Caco-2 (cell line): ENCODE data around the gene SLAMF1. TPM values are rescaled to one million over a fixed set of nuclear protein-coding genes. Genes with fewer than 3 reads are reported as not detected.
"Not testable (repeated sequence)": the region's sequence is repeated elsewhere in the genome, so short reads cannot be mapped to it uniquely, and the experiment has no call there.

Source experiments
- Bru-seq: library from RNA; stranded (reverse); fragments of 400-500 nt; gene quantifications from one replicate; lab custom pipeline; 2021; lab: Mats Ljungman, UMichigan
- BruChase-seq, 2 experiments: library from RNA; stranded (reverse); fragments of 400-500 nt; gene quantifications; one replicate each; lab custom pipeline; 2021; lab: Mats Ljungman, UMichigan
- BruUV-seq: library from RNA; stranded (reverse); fragments of 400-500 nt; replicated peaks from 2 replicates; lab custom pipeline; 2021; lab: Mats Ljungman, UMichigan
- CTCF ChIA-PET: fragments of 300-600 bp; sonication (Branson Sonifier 250); formaldehyde crosslinking; loops from one replicate; lab custom pipeline; 2022; ENCODE audit warnings: antibody characterized with exemption; lab: Charles Lee
- POLR2A ChIA-PET: fragments of 300-600 bp; sonication (Branson Sonifier 250); formaldehyde crosslinking; loops from one replicate; lab custom pipeline; 2022; ENCODE audit warnings: antibody characterized with exemption; lab: Charles Lee
- DNase-seq, 2 experiments: peaks; one replicate each; pipeline versions ENCODE4 v3.0.0 to v3.0.0-alpha.2; 2020 to 2022
- H3K27me3 ChIP-seq: replicated peaks from 2 replicates; pipeline ENCODE4 v1.6.0; 2011; ENCODE audit warnings: low read length; ENCODE audit not compliant: control insufficient read depth, insufficient read depth
- H3K36me3 ChIP-seq: 2 replicates; pipeline ENCODE4 v1.5.1; 2011; ENCODE audit warnings: low read length; ENCODE audit not compliant: control insufficient read depth, insufficient read depth
- H3K4me1 ChIP-seq: fragments of 250-450 bp; sonication (Bioruptor Pico); 2 replicates; pipeline ENCODE4 v1.5.1; 2020; ENCODE audit warnings: mild to moderate bottlenecking
- H3K4me3 ChIP-seq: 2 replicates; pipeline ENCODE4 v1.5.1; 2011; ENCODE audit warnings: low read depth, mild to moderate bottlenecking, control low read depth, low read length
- H3K9me3 ChIP-seq: fragments of 250-450 bp; sonication (Bioruptor Pico); 2 replicates; pipeline ENCODE4 v1.5.1; 2020; ENCODE audit warnings: mild to moderate bottlenecking, moderate library complexity
- H3K27ac Mint-ChIP-seq: one replicate; pipeline ENCODE4 v1.8.0; 2022; ENCODE audit warnings: mixed read lengths; ENCODE audit not compliant: unreplicated experiment
- H3K27me3 Mint-ChIP-seq: one replicate; pipeline ENCODE4 v1.8.0; 2022; ENCODE audit warnings: mixed read lengths; ENCODE audit not compliant: insufficient read depth, unreplicated experiment
- H3K36me3 Mint-ChIP-seq: one replicate; pipeline ENCODE4 v1.8.0; 2022; ENCODE audit warnings: mild to moderate bottlenecking, mixed read lengths; ENCODE audit not compliant: insufficient read depth, unreplicated experiment
- H3K4me1 Mint-ChIP-seq: one replicate; pipeline ENCODE4 v1.8.0; 2022; ENCODE audit warnings: low read depth, mixed read lengths; ENCODE audit not compliant: unreplicated experiment
- H3K4me3 Mint-ChIP-seq: one replicate; pipeline ENCODE4 v1.8.0; 2022; ENCODE audit warnings: mild to moderate bottlenecking, moderate library complexity, mixed read lengths; ENCODE audit not compliant: unreplicated experiment
- H3K9me3 Mint-ChIP-seq: one replicate; pipeline ENCODE4 v1.8.0; 2022; ENCODE audit warnings: mixed read lengths; ENCODE audit not compliant: unreplicated experiment
- intact Hi-C: fragments of 100-400 bp; cut with micrococcal nuclease; formaldehyde crosslinking; loops from one replicate; pipeline ENCODE4 v1.10.0; 2022; ENCODE audit not compliant: unreplicated experiment
- long read RNA-seq: library from polyadenylated mRNA; stranded (forward); transcript quantifications from one replicate; pipeline ENCODE4 v2.0.0, GENCODE V29; 2022
- total RNA-seq: library from RNA; stranded (reverse); gene quantifications from 2 replicates; pipeline ENCODE4 v1.2.3, GENCODE V29; 2022
- TF ChIP-seq, protein P1 (sequence below), 2 experiments: fragments of 200-600 bp in 1 of 2; IDR thresholded peaks; 1 replicate in 1 of 2; 2 replicates in 1 of 2; pipeline versions ENCODE4 v1.5.1 to v1.8.0; 2011 to 2022; ENCODE audit warnings: antibody characterized with exemption in 1 of 2, control low read depth in 1 of 2, inconsistent platforms in 1 of 2, low read depth in 1 of 2, low read length in 1 of 2, mild to moderate bottlenecking in 1 of 2, moderate library complexity in 1 of 2; ENCODE audit not compliant: insufficient read depth in 1 of 2, severe bottlenecking in 1 of 2, unreplicated experiment in 1 of 2

Gene SLAMF1, protein sequence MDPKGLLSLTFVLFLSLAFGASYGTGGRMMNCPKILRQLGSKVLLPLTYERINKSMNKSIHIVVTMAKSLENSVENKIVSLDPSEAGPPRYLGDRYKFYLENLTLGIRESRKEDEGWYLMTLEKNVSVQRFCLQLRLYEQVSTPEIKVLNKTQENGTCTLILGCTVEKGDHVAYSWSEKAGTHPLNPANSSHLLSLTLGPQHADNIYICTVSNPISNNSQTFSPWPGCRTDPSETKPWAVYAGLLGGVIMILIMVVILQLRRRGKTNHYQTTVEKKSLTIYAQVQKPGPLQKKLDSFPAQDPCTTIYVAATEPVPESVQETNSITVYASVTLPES
- total RNA-seq (not detected in 2 replicates), Bru-seq, nascent RNA (percentile 11 among the genes with signal in this experiment), BruChase-seq, experiment 1, labeled RNA remaining after a 2-hour chase (percentile 2 among the genes with signal in this experiment), BruChase-seq, experiment 2, labeled RNA remaining after a 6-hour chase (percentile 2 among the genes with signal in this experiment)
- long read RNA-seq, result 0 reads

DNA sequence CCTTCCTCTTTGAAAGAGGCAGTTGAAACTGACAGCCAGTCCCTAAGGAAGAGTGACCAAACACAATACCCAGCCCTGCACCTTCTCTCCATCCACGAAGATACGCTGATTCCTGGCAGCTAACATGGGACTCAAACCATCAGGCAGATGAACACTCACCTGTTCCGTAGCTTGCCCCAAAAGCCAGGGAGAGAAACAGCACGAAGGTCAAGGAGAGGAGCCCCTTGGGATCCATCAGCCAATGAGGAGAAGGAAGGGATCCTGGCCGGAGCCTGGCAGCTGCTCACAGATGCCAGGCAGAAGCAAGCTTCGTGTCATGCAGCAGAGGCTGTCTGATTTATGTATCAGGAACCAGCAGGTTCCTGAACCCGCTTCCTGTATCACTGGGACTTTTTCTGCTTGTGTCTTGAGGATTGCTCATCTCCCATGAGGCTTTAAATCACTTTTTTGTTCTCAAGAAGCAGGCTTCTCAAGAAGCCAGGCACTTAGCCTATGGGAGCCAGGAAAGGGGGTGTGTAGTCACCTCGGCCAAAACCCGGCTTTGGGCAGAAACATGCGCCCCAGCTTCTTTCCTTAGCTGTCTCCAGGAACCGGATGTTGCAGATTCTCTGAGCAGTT is at the start of gene SLAMF1:
Gene SLAMF1, minus strand, starts transcription at position 334 of the 618 bp plus-strand sequence. Its CDS starts 99 bp downstream, at position 235.
- Histone ChIP-seq H3K4me3 (no peak within 1 kb of the TSS), H3K27me3 (no peaks in the 10 kb centered on the region), H3K9me3 (no peaks in the 10 kb centered on the region), H3K36me3 (no peaks in the 10 kb centered on the region), H3K4me1 (peaks cover 31% of the 10 kb centered on the region)
- no peak within 1 kb of the TSS for H3K4me3 Mint-ChIP-seq
- no peaks in the 10 kb centered on the region for H3K27me3 Mint-ChIP-seq
- H3K4me1 Mint-ChIP-seq, result peaks cover 25% of the 10 kb centered on the region
- H3K9me3 Mint-ChIP-seq, result no peaks in the 10 kb centered on the region
- TF ChIP-seq, protein P1, sequence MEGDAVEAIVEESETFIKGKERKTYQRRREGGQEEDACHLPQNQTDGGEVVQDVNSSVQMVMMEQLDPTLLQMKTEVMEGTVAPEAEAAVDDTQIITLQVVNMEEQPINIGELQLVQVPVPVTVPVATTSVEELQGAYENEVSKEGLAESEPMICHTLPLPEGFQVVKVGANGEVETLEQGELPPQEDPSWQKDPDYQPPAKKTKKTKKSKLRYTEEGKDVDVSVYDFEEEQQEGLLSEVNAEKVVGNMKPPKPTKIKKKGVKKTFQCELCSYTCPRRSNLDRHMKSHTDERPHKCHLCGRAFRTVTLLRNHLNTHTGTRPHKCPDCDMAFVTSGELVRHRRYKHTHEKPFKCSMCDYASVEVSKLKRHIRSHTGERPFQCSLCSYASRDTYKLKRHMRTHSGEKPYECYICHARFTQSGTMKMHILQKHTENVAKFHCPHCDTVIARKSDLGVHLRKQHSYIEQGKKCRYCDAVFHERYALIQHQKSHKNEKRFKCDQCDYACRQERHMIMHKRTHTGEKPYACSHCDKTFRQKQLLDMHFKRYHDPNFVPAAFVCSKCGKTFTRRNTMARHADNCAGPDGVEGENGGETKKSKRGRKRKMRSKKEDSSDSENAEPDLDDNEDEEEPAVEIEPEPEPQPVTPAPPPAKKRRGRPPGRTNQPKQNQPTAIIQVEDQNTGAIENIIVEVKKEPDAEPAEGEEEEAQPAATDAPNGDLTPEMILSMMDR (IDR thresholded peaks at IDR 0.05; ENCODE audit: insufficient read depth in 1 of 2, low read depth in 1 of 2, low read length in 1 of 2, severe bottlenecking in 1 of 2, unreplicated experiment in 1 of 2), result no peak
- ChIA-PET POLR2A (no interaction called here), CTCF (no interaction called here)
- no peak for DNase-seq
- no peak within 1 kb of the TSS for H3K27ac Mint-ChIP-seq
- no peaks in the 10 kb centered on the region for H3K36me3 Mint-ChIP-seq
- BruUV-seq, result no TSS peak
- intact Hi-C loops, result no loop called here

DNA sequence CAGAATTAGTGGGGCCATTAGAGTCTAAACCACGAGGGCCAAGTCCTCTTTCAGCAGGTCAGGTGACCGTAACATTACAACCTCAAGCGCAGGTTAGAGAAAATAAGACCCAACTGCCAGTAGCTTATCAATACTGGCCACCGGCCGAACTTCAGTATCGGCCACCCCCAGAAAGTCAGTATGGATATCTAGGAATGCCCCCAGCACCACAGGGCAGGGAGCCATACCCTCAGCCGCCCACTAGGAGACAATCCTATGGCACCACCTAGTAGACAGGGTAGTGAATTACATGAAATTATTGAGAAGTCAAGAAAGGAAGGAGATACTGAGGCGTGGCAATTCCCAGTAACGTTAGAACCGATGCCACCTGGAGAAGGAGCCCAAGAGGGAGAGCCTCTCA is 45.5 kb upstream of the SLAMF1 start:
- CTCF ChIA-PET, result not testable (repeated sequence)

DNA sequence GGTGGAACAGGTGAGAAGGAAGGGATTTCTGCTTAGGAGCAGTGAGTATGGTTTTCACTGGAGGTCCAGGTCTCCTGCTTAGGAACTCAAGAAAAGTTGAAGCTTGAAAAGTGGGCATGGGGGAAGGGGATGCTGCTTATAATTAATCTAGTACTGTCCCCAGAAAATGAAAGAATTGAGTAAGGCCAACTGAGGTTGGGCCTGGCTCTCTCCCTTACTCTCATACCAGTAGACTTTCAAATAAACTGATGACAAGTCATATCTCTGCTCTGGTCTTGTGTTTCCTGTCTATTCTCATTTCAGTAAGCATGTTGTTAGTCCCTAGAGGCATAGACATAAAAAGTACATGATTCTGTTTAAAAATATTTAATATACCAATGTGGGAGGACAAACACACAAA is 38.4 kb upstream of the SLAMF1 start:
- H3K9me3 ChIP-seq, result no peaks in the 10 kb centered on the region
- no peak overlapping the region for H3K4me3 Mint-ChIP-seq
- peaks cover 19% of the 10 kb centered on the region for H3K9me3 Mint-ChIP-seq
- no peak overlapping the region for H3K27ac Mint-ChIP-seq
- BruUV-seq, result no TSS peak
- CTCF ChIA-PET, result no interaction called here
- POLR2A ChIA-PET, result no interaction called here
- no peaks in the 10 kb centered on the region for H3K27me3 ChIP-seq
- DNase-seq, result no peak
- H3K4me1 Mint-ChIP-seq, result peaks cover 6% of the 10 kb centered on the region
- no peak overlapping the region for H3K4me3 ChIP-seq
- no peaks in the 10 kb centered on the region for H3K27me3 Mint-ChIP-seq
- H3K36me3 ChIP-seq, result no peaks in the 10 kb centered on the region
- intact Hi-C loops, result no loop called here
- TF ChIP-seq, protein P1 (IDR thresholded peaks at IDR 0.05; ENCODE audit: insufficient read depth in 1 of 2, low read depth in 1 of 2, low read length in 1 of 2, severe bottlenecking in 1 of 2, unreplicated experiment in 1 of 2), result no peak
- no peaks in the 10 kb centered on the region for H3K4me1 ChIP-seq
- no peaks in the 10 kb centered on the region for H3K36me3 Mint-ChIP-seq

More for the DNA sequence above, 45.5 kb upstream of the SLAMF1 start:
- H3K36me3 Mint-ChIP-seq, H3K9me3 ChIP-seq, H3K27me3 Mint-ChIP-seq, H3K4me1 ChIP-seq, H3K4me3 ChIP-seq, H3K27ac Mint-ChIP-seq, POLR2A ChIA-PET, BruUV-seq, H3K9me3 Mint-ChIP-seq, H3K27me3 ChIP-seq, H3K36me3 ChIP-seq, H3K4me1 Mint-ChIP-seq, H3K4me3 Mint-ChIP-seq: not testable (repeated sequence)
- intact Hi-C loops, result loop anchor here (1.0 to 2.0 kb wide), 3 partner anchors 17 to 85 kb away; no protein-coding TSS in a partner anchor
- TF ChIP-seq, protein P1 (IDR thresholded peaks at IDR 0.05; ENCODE audit: insufficient read depth in 1 of 2, low read depth in 1 of 2, low read length in 1 of 2, severe bottlenecking in 1 of 2, unreplicated experiment in 1 of 2), result peak; percentile 38 to 43
- DNase-seq, result peak in 1 of 2 experiments; percentile 42
